Neural cell (in vitro differentiated cells): Measurements from ENCODE around the gene GPR173. TPM values are rescaled to one million over a fixed set of nuclear protein-coding genes. Genes with fewer than 3 reads are reported as not detected.

Experiments
- H2AFZ ChIP-seq: fragments of 200-600, 300-800 bp; sonication (generic), shearing (Covaris generic); 2 replicates; pipeline ENCODE4 v1.6.0; 2014; ENCODE audit warnings: low read depth, mild to moderate bottlenecking, antibody characterized with exemption, low read length, moderate library complexity
- H3F3A ChIP-seq: fragments of 200-600 bp; shearing (Covaris generic); 2 replicates; pipeline ENCODE4 v1.6.1; 2016; ENCODE audit warnings: mild to moderate bottlenecking, moderate library complexity, mixed read lengths, antibody characterized with exemption, low read length; ENCODE audit not compliant: insufficient read depth, poor library complexity, severe bottlenecking
- H3K27ac ChIP-seq: fragments of 200-600, 300-800 bp; sonication (generic), shearing (Covaris generic); 2 replicates; pipeline ENCODE4 v1.5.1; 2014; ENCODE audit warnings: mild to moderate bottlenecking, low read length, moderate library complexity
- H3K27me3 ChIP-seq: fragments of 300-800, 200-600 bp; sonication (generic), shearing (Covaris generic); 2 replicates; pipeline ENCODE4 v1.6.0; 2014; ENCODE audit warnings: mild to moderate bottlenecking, low read depth, low read length, moderate library complexity; ENCODE audit not compliant: insufficient read depth
- H3K36me3 ChIP-seq: fragments of 300-800, 200-600 bp; sonication (generic), shearing (Covaris generic); 2 replicates; pipeline ENCODE4 v1.5.1; 2014; ENCODE audit warnings: mild to moderate bottlenecking, antibody characterized with exemption, low read length, moderate library complexity; ENCODE audit not compliant: insufficient read depth
- H3K4me2 ChIP-seq: fragments of 300-800, 200-600 bp; sonication (generic), shearing (Covaris generic); 2 replicates; pipeline ENCODE4 v1.6.0; 2014; ENCODE audit warnings: mild to moderate bottlenecking, low read length
- H3K4me3 ChIP-seq: fragments of 300-800, 200-600 bp; sonication (generic), shearing (Covaris generic); 2 replicates; pipeline ENCODE4 v1.5.1; 2014; ENCODE audit warnings: mild to moderate bottlenecking, low read length, moderate library complexity
- H3K79me2 ChIP-seq: fragments of 200-600 bp; shearing (Covaris generic); replicated peaks from 2 replicates; pipeline ENCODE4 v1.6.0; 2014; ENCODE audit warnings: mild to moderate bottlenecking, low read length, moderate library complexity; ENCODE audit not compliant: insufficient read depth
- H3K9ac ChIP-seq: fragments of 300-800, 200-600 bp; sonication (generic), shearing (Covaris generic); 2 replicates; pipeline ENCODE4 v1.6.1; 2016; ENCODE audit warnings: mild to moderate bottlenecking, low read length, mixed read lengths
- H3K9me2 ChIP-seq: fragments of 200-600 bp; shearing (Covaris generic); 2 replicates; pipeline ENCODE4 v1.6.1; 2016; ENCODE audit warnings: mild to moderate bottlenecking, low read length, mixed read lengths; ENCODE audit not compliant: insufficient read depth
- H3K9me3 ChIP-seq: fragments of 200-600, 300-800 bp; sonication (generic), shearing (Covaris generic); 2 replicates; pipeline ENCODE4 v1.6.1; 2016; ENCODE audit warnings: mild to moderate bottlenecking, mixed run types, low read length, moderate library complexity, mixed read lengths
- H4K20me1 ChIP-seq: fragments of 200-600 bp; shearing (Covaris generic); 2 replicates; pipeline ENCODE4 v1.6.1; 2016; ENCODE audit warnings: mild to moderate bottlenecking, mixed run types; ENCODE audit not compliant: insufficient read depth
- CTCF ChIP-seq: fragments of 450-650 bp; IDR thresholded peaks from 2 replicates; pipeline ENCODE4 v1.5.1; 2014; ENCODE audit warnings: antibody characterized with exemption, mild to moderate bottlenecking, moderate library complexity; ENCODE audit not compliant: poor library complexity, severe bottlenecking
- EP300 ChIP-seq: fragments of 450-650 bp; conservative IDR thresholded peaks from 2 replicates; pipeline ENCODE4 v1.6.1; 2014; ENCODE audit warnings: antibody characterized with exemption, mild to moderate bottlenecking, moderate library complexity; ENCODE audit not compliant: poor library complexity, severe bottlenecking
- EZH2 ChIP-seq: fragments of 200-600, 300-800 bp; shearing (Covaris generic), sonication (generic); IDR thresholded peaks from 2 replicates; pipeline ENCODE4 v1.6.1; 2014; ENCODE audit warnings: antibody characterized with exemption, low read length, borderline replicate concordance, mild to moderate bottlenecking; ENCODE audit not compliant: insufficient read depth, poor library complexity, severe bottlenecking
- MXI1 ChIP-seq: fragments of 450-650 bp; conservative IDR thresholded peaks from 2 replicates; pipeline ENCODE4 v1.6.1; 2014; ENCODE audit warnings: antibody characterized with exemption, mild to moderate bottlenecking; ENCODE audit not compliant: poor library complexity, severe bottlenecking
- POLR2AphosphoS5 ChIP-seq: IDR thresholded peaks from 2 replicates; pipeline ENCODE4 v1.6.1; 2012
- REST ChIP-seq: IDR thresholded peaks from 2 replicates; pipeline ENCODE4 v1.6.1; 2012; ENCODE audit warnings: borderline replicate concordance
- SMC3 ChIP-seq: fragments of 450-650 bp; conservative IDR thresholded peaks from 2 replicates; pipeline ENCODE4 v1.6.1; 2014; ENCODE audit warnings: antibody characterized with exemption, mild to moderate bottlenecking, moderate library complexity; ENCODE audit not compliant: poor library complexity
- TAF1 ChIP-seq: IDR thresholded peaks from 2 replicates; pipeline ENCODE4 v1.6.1; 2012; ENCODE audit warnings: low read depth
- polyA plus RNA-seq: library from polyadenylated mRNA; depleted of rRNA; stranded (reverse); fragments of >200 nt; gene quantifications from 2 replicates; pipeline ENCODE4 v1.2.3, GENCODE V29; 2014

GPR173 gene
- polyA plus RNA-seq, 1 donor from 2014 or later = 26.9 TPM

GRCh38 chrX:53087388-53087831 is 38.8 kb downstream of the GPR173 start:
- no peaks in the 10 kb centered on the region for H3K9me2 ChIP-seq
- no peaks in the 10 kb centered on the region for H3K79me2 ChIP-seq
- TF ChIP-seq TAF1 (no peak), EZH2 (no peak), CTCF (no peak), EP300 (no peak), MXI1 (no peak), REST (no peak), POLR2AphosphoS5 (no peak), SMC3 (no peak)
- H3F3A ChIP-seq = no peaks in the 10 kb centered on the region
- no peak overlapping the region for H3K27ac ChIP-seq
- no peak overlapping the region for H3K9ac ChIP-seq
- H2AFZ ChIP-seq = no peak overlapping the region
- H3K4me2 ChIP-seq = no peak overlapping the region
- no peaks in the 10 kb centered on the region for H3K36me3 ChIP-seq
- H4K20me1 ChIP-seq = no peaks in the 10 kb centered on the region
- no peaks in the 10 kb centered on the region for H3K27me3 ChIP-seq
- H3K9me3 ChIP-seq = no peaks in the 10 kb centered on the region
- no peak overlapping the region for H3K4me3 ChIP-seq

- Histone ChIP-seq H3K27me3 (no peaks in the 10 kb centered on the region), H3K9me3 (no peaks in the 10 kb centered on the region), H2AFZ (peak overlapping the region; percentile 33), H3K9ac (peak overlapping the region; percentile 72), H3K27ac (peak overlapping the region; percentile 76), H3K79me2 (no peaks in the 10 kb centered on the region), H4K20me1 (no peaks in the 10 kb centered on the region), H3K4me2 (peak overlapping the region; percentile 41), H3K4me3 (peak overlapping the region; percentile 66), H3K36me3 (no peaks in the 10 kb centered on the region), H3F3A (no peaks in the 10 kb centered on the region), H3K9me2 (no peaks in the 10 kb centered on the region)
- TF ChIP-seq MXI1 = peak; percentile 24
- TF ChIP-seq CTCF = no peak
- no peak for TF ChIP-seq REST
- peak; percentile 71 for TF ChIP-seq POLR2AphosphoS5
Measured at GRCh38 chrX:53088136-53088974, 39.8 kb downstream of the GPR173 start.
